Mesodermal cell (in vitro differentiated cells): Measurements from ENCODE around the gene SPATC1L.

Experiments used
- H3K27ac ChIP-seq: 2 replicates; pipeline ENCODE4 v1.7.0; 2013; ENCODE audit warnings: mild to moderate bottlenecking, low read depth, low read length, moderate library complexity; ENCODE audit not compliant: severe bottlenecking
- H3K36me3 ChIP-seq: 2 replicates; pipeline ENCODE4 v1.7.1; 2013; ENCODE audit warnings: mild to moderate bottlenecking, low read length, moderate library complexity; ENCODE audit not compliant: control insufficient read depth, insufficient read depth
- H3K4me1 ChIP-seq: one replicate; pipeline ENCODE4 v1.7.1; 2013; ENCODE audit warnings: mild to moderate bottlenecking, low read length; ENCODE audit not compliant: insufficient read depth, control insufficient read depth, poor library complexity, severe bottlenecking
- H3K4me3 ChIP-seq: 2 replicates; pipeline ENCODE4 v1.7.0; 2013; ENCODE audit warnings: low read length, control low read depth, mild to moderate bottlenecking; ENCODE audit not compliant: insufficient read depth, poor library complexity, severe bottlenecking; ENCODE audit errors: extremely low read depth
- H3K9me3 ChIP-seq: 2 replicates; pipeline ENCODE4 v1.7.1; 2013; ENCODE audit warnings: mild to moderate bottlenecking, low read length, moderate library complexity; ENCODE audit not compliant: control insufficient read depth
- WGBS, 2 experiments: methylation state at CpG; one replicate each; pipeline ENCODE4 v1.1.5; 2013; ENCODE audit warnings: missing lambda C conversion rate in 2 of 2; ENCODE audit not compliant: insufficient coverage in 2 of 2; 5-methylcytosine and 5-hydroxymethylcytosine counted together

SPATC1L gene

DNA sequence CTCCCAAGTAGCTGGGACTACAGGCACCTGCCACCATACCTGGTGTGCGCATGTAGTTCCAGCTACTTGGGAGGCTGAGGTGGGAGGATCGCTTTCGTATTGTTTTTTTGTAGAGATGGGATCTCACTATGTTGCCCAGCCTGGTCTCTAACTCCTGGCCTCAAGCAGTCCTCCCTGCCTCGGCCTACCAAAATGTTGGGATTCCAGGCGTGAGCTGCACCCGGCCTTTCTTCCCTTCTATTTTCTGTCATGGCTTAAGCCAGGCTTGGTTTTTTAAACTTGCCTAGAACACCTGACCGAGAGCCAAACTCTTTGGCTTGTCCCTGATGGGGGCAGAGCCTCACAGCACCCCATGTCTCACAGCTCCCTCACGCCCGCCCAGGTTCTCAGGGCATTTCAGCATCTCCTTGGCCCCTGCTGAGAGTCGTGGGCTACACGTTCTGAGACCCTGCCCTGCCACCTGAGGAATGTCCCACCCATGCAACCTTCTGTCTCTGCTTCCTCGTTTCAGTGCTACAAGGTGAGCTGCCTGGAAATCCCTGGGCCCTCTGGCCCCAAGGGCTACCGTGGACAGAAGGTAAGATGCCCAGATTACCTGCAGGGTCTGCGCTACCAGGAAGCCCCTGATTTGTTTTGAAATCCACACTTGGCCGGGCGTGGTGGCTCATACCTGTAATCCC, 70.6 kb downstream of the SPATC1L start:
- H3K4me1 ChIP-seq: no peaks in the 10 kb centered on the region
- no peak overlapping the region for H3K27ac ChIP-seq
- peaks cover 88% of the 10 kb centered on the region for H3K36me3 ChIP-seq
- WGBS, 2 experiments: 95 to 97% methylated on average over 15 to 16 of the region's 16 CpGs
- H3K9me3 ChIP-seq: peaks cover 13% of the 10 kb centered on the region
- no peak overlapping the region for H3K4me3 ChIP-seq

DNA sequence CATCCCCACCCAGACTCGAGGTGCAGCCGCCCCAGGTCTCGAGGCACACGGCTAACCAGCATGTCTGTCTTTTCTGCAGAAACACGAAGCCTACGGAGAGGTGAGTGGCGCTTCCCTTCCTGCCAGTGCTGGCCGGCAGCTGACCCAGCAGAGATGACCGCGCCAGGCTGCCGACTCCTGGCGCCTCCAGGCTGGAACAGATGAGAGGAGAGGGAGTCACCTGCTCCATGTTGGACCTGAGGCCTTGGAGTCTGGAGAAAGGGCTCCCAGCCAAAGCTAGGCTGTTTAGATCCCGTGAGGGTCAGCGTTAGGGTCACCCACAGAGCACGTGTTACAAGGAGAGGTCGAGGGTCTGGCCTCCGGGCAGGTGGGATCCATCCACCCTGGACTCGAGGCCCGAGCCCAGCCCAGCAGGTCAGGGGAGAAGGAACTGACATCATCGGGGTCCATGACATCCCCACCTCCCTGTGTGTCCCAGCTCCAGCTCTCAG, 71.5 kb downstream of the SPATC1L start:
- peaks cover 13% of the 10 kb centered on the region for H3K9me3 ChIP-seq
- no peak overlapping the region for H3K27ac ChIP-seq
- H3K4me3 ChIP-seq: no peak overlapping the region
- peaks cover 84% of the 10 kb centered on the region for H3K36me3 ChIP-seq
- no peaks in the 10 kb centered on the region for H3K4me1 ChIP-seq
- 95 to 98% methylated on average over 19 to 20 of the region's 20 CpGs for WGBS, 2 experiments

DNA sequence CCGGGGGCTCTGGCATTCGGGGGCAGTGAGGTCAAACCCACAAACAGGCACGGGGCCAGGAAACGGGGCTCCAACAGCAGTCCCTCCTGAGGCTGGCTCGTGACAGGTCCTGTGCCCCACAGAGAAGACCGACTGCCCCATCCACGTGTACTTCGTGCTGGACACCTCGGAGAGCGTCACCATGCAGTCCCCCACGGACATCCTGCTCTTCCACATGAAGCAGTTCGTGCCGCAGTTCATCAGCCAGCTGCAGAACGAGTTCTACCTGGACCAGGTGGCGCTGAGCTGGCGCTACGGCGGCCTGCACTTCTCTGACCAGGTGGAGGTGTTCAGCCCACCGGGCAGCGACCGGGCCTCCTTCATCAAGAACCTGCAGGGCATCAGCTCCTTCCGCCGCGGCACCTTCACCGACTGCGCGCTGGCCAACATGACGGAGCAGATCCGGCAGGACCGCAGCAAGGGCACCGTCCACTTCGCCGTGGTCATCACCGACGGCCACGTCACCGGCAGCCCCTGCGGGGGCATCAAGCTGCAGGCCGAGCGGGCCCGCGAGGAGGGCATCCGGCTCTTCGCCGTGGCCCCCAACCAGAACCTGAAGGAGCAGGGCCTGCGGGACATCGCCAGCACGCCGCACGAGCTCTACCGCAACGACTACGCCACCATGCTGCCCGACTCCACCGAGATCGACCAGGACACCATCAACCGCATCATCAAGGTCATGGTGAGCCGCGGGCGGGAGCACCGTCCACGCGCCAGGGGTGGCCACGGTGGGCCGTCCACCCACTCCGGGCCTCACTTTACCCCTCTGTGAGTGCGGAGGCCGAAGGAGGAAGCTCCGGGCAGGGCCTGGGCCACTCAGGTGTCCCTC, 72.2 kb downstream of the SPATC1L start:
- H3K4me3 ChIP-seq: no peak overlapping the region
- no peak overlapping the region for H3K27ac ChIP-seq
- peaks cover 19% of the 10 kb centered on the region for H3K9me3 ChIP-seq
- peaks cover 84% of the 10 kb centered on the region for H3K36me3 ChIP-seq
- 97 to 99% methylated on average over 68 to 69 of the region's 69 CpGs for WGBS, 2 experiments
- H3K4me1 ChIP-seq: no peaks in the 10 kb centered on the region

DNA sequence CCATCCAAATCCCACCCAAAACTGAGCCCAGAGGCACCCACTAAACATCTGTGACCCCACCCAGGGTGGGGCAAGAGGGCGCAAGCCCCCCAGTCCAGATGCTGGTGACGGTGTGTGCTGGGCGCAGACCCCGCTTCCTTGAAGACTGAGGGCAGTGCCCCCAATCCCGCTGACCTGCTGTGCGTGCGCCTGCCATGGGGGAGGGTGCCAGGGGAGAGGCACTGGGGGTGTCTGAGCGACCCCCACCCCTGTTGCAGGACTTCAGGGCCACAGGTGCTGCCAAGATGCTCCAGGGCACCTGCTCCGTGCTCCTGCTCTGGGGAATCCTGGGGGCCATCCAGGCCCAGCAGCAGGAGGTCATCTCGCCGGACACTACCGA, 73.1 kb downstream of the SPATC1L start:
- 95 to 96% methylated on average over 9 to 10 of the region's 12 CpGs for WGBS, 2 experiments
- Histone ChIP-seq H3K27ac (no peak overlapping the region), H3K9me3 (peaks cover 26% of the 10 kb centered on the region), H3K36me3 (peaks cover 81% of the 10 kb centered on the region), H3K4me1 (no peaks in the 10 kb centered on the region), H3K4me3 (no peak overlapping the region)
